GM18505 (cell line): ENCODE data around the gene TMEM129.
"Not testable (repeated sequence)": the region's sequence is repeated elsewhere in the genome, so short reads cannot be mapped to it uniquely, and the experiment has no call there.

Experiments
- ATAC-seq: cut with Tn5 transposase; IDR thresholded peaks from one replicate; pipeline ENCODE4 v1.9.1; 2021; ENCODE audit not compliant: unreplicated experiment
- POLR2A ChIP-seq: IDR thresholded peaks from 4 replicates; pipeline ENCODE4 v1.6.1; 2011; ENCODE audit warnings: borderline replicate concordance; ENCODE audit not compliant: insufficient read depth, insufficient read length; ENCODE audit errors: extremely low read depth

TMEM129 gene

DNA sequence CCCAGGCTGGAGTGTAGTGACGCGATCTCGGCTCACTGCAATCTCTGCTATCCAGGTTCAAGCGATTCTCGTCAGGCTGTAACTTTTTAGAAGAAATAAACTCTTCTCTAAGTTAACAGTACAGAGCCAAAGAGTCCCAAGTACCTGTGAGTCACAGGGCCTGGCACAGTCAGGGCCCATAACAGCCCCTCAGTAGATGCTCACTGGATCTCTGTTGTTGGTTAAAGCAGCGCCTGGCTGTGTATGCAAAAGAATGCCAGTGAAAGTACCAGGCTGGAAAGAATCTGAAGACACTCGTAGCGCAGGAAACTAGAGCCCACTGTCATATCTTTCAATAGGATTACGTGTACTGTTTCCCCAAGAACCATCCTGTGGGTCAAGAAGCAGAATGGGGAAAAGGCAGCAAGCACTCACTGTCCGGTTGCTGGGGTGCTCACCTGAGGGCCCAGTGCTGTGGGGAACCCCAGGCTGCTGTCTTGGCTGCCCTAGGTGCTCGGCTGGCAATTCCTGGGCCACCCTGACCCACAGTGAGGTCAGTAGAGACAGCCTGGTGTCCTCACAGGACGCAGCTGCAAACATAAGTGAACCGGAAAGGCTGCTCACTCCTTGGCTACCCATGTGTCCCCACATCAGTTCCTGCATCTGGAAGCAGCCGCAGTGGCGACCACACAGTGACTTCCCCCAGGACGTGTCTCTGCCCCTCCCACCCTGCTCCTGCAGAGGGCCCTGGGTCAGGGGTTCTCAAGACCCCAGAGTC lies 5.9 kb downstream of the TMEM129 start:
- TF ChIP-seq POLR2A = peak; percentile 49
- ATAC-seq = no peak

DNA sequence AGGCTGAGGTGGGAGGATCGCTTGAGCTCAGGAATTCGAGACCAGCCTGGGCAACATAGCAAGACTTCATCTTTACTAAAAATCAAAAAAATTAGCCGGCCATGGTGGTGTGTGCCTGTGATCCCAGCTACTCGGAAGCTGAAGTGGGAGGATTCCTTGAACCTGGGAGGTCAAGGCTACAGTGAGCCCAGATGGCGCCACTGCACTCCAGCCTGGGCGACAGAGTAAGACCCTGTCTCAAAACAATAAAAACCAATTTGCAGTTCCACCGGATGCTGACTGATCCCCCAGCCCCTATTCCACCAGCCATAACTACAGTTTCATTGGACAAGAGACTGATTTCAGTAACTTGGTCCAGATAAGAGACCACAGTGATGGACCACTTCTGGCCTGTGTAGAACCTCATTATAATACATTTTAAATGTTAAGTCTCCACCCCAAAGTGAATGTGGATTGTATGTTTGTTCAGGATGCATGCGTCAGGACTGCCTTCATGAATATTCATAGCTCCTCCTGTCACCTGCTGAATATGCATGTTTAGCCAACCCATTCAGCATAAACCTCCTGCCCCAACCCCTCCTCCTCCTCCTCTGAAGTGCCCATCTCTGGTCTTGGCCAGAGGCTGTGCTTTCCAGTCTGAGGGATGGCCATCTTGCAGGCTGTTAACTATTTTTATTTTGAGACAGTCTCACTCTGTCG lies 6.7 kb downstream of the TMEM129 start:
- TF ChIP-seq POLR2A = no peak
- ATAC-seq = no peak

- ATAC-seq = no peak
- no peak for TF ChIP-seq POLR2A
These were observed 7.9 kb downstream of the TMEM129 start for GRCh38 chr4:1713003-1713851.

DNA sequence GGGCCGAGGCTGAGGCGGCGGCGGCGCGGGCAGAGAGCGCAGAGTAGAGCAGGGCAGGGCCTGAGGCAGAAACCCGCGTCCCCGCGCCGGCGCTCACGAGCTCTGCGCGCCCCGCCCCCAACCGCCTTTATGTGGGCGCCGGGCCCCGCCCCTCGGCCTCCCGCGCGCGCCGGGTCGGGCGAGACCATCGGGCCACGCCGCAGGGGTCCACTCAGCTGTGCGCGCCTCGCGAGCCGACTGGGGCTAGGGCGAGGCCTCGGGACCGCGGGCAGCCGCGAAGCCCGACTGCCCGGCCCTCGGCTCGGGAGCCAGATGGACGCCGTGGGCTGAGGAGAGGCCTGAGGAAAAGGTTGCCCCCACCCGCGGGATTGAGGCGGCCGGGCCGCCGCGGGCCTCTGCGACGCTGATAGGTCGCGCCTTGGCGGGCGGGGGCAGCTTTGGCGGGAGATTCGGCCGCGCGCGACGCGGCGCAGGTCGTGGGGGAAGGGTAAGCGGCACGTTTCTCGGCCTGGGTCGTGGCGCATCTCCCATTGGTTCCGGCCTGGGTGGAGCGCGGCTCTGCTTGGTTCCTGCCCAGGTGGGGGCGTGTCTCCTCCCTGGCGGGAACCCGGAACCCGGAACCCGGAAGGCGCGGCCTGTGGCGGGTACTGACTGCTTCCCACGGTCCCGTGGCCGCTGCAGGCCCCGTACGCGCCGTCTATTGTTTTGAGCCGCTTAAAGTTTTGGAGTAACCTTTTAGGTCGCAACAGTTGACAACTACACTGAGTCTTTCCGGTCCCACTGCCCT lies 8.7 kb downstream of the TMEM129 start, which contains the start of gene SLBP:
Gene SLBP (minus strand): TSS at position 104 of the 787 bp plus-strand sequence. CDS start 131 bp downstream, outside the sequence.
- TF ChIP-seq POLR2A = peak; percentile 91
- peak; percentile 76 for ATAC-seq

DNA sequence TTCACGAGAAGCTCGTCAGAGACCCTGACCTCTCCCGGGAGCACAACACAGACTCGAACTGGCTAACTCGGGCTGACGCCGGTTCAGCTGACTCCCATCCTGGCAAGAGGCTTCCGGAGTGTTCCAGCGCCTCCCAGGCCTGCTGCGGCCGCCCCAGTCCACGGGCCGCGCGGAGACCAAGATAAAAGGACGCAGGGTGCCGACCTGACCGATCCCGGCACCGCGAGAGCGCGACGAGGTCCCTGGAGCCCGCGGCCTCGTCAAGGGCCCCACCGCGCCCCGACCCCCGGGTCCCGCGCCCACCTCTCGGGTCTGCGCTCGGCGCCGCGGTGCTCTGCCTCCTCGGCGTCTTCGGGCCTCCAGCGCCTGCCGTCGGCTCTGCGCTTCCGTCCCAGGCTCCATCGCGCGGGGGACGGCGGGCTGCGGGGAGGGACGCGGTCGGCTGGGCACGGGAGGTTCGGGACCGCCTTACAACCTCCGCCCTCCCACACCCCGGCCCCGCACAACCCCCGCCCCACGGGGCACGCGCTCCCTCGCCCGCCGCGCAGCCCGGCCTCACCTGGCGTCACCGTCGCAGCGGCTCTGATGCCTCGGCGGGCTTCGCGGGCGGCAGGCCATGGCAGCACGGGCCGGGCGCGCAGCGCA lies 9.4 kb downstream of the TMEM129 start:
- no peak for TF ChIP-seq POLR2A
- peak; percentile 16 for ATAC-seq

DNA sequence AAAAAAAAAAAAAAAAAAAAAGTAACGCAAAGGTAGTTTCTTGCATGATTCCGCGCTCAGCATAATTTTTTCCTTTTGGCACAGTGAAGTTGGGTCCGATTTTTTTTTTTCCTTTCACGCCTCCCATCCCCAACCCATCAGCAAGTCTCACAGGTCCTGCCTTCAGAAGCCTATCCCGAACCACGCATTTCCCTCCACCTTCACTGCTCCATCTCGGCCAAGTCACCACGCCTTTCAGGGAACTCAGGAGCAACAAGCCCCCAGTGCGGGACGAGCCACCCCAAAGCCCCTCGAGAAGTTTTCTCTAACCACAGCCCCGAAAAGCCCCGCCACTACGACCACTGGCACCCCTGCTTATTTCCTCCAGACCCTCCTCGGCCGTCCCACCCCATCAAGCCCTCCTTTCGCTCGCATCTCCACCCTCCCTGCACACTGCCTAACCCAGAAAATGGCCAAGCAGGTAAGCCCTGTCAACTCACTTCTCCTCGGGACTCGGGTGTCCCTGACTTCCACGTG lies 10.0 kb downstream of the TMEM129 start:
- TF ChIP-seq POLR2A = no peak
- no peak for ATAC-seq

DNA sequence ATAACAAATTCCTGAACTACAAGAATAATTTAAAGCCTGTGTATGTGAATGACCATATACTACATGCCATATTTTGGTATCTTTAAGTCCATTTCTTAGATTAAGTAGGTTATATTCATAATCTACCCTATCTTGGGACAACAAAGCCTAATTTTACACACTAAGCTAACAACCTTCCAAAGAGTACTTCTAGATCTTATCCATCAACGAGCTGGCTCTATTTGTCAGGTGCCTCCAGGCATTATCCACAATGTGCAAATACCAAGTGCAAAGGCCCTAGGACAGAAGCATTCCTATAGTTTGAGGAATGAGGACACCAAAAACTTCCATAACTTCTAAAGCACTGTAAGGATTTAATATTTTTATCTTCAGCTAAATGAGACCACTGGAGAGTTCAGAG lies 12.5 kb downstream of the TMEM129 start:
- no peak for TF ChIP-seq POLR2A
- no peak for ATAC-seq

GRCh38 chr4:1706358-1706757 lies 14.8 kb downstream of the TMEM129 start:
- no peak for ATAC-seq
- no peak for TF ChIP-seq POLR2A

DNA sequence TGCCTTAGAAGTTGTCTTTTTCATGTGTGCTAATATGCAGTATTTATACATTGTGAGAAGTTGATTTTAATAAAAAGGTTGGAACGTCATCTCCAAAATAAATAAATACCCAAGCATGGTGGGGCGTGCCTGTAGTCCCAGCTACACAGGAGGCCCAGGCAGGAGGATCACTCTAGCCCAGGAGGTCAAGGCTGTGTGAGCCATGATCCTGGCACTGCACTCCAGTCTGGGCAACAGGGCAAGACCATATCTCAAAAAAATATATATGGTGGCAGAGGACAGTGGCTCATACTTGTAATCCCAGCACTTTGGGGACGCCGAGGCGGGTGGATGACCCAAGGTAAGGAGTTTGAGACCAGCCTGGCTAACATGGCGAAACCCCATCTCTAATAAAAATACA lies 15.4 kb downstream of the TMEM129 start:
- TF ChIP-seq POLR2A = no peak
- ATAC-seq = no peak

- TF ChIP-seq POLR2A = no peak
- no peak for ATAC-seq
These were observed 17.3 kb downstream of the TMEM129 start for GRCh38 chr4:1703867-1704266.

DNA sequence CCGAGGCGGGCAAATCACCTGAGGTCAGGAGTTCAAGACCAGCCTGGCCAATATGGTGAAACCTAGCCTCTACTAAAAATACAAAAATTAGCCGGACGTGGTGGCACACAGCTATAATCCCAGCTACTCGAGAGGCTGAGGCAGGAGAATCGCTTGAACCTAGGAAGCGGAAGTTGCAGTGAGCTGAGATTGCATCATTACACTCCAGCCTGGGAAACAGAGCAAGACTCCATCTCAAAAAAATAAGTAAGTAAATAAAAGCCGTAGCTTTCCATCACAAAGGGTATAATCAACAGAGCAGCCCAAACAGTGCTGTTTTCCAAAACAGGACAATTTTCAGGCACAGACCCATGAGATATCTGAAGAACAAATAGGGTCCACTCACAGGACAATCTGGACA lies 19.5 kb downstream of the TMEM129 start:
- not testable (repeated sequence) for ATAC-seq

DNA sequence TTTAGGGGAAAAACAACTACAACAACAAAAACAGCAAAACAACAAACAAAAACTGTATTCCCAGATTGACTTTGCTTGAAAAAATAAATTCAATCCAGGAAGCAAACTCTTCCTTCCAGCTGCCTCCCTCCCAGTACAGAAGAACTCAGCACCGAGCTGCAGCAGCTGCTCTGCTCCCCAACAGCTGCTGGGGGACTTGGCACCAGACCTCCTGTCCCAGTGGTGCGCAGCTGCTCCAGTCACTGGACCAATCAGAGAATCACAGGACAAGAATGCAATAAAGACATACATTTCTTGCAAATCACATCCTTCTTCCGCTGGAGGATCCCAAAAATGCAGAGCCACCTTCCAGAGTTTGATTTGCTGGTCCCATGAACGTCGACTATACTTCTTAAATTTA lies 25.2 kb downstream of the TMEM129 start:
- TF ChIP-seq POLR2A = no peak
- no peak for ATAC-seq
